Esophagus muscularis mucosa (tissue), 4 donors: ENCODE measurements around the gene APOL6. TPM values are rescaled to one million over a fixed set of nuclear protein-coding genes. Genes with fewer than 3 reads are reported as not detected.

Experiments
- DNase-seq: peaks from one replicate; pipeline ENCODE4 v3.0.0-alpha.2; 2017; ENCODE audit errors: extremely low spot score
- H3K27ac ChIP-seq, 4 donors: fragments of 200-600 bp; sonication (generic); replicated peaks in 1 of 4; 1 replicate in 3 of 4; 2 replicates in 1 of 4; pipeline ENCODE4 v1.5.1; 2016 to 2019; ENCODE audit warnings: mild to moderate bottlenecking in 1 of 4
- H3K27me3 ChIP-seq, 4 donors: fragments of 200-600 bp; sonication (generic); one replicate each; pipeline versions ENCODE4 v1.5.1 to v1.6.0; 2016 to 2019
- H3K36me3 ChIP-seq, 4 donors: fragments of 200-600 bp; sonication (generic); one replicate each; pipeline ENCODE4 v1.5.1; 2016 to 2019
- H3K4me1 ChIP-seq, 4 donors: fragments of 200-600 bp; sonication (generic); one replicate each; pipeline ENCODE4 v1.5.1; 2016 to 2019
- H3K4me3 ChIP-seq, 4 donors: fragments of 200-600 bp; sonication (generic); 1 replicate in 2 of 4; 2 replicates in 2 of 4; pipeline ENCODE4 v1.5.1; 2016 to 2019; ENCODE audit warnings: mild to moderate bottlenecking in 4 of 4, moderate library complexity in 1 of 4
- H3K9me3 ChIP-seq, 4 donors: fragments of 200-600 bp; sonication (generic); 1 replicate in 3 of 4; 2 replicates in 1 of 4; pipeline ENCODE4 v1.5.1; 2016 to 2019
- CTCF ChIP-seq, 3 experiments: fragments of 200-600 bp in 2 of 3; fragments of 450-650 bp in 1 of 3; sonication (generic) in 2 of 3; IDR thresholded peaks; one replicate each; pipeline ENCODE4 v1.5.1; 2017 to 2019; ENCODE audit warnings: antibody characterized with exemption in 3 of 3, mild to moderate bottlenecking in 2 of 3, moderate library complexity in 1 of 3
- EP300 ChIP-seq: sonication (generic); formaldehyde crosslinking; IDR thresholded peaks from one replicate; pipeline ENCODE4 v1.6.1; 2017; ENCODE audit warnings: antibody characterized with exemption
- POLR2A ChIP-seq: fragments of 450-650 bp; IDR thresholded peaks from one replicate; pipeline ENCODE4 v1.6.1; 2017; ENCODE audit warnings: antibody characterized with exemption, moderate library complexity, mild to moderate bottlenecking, low read depth
- POLR2AphosphoS5 ChIP-seq, 2 donors: sonication (generic); formaldehyde crosslinking; IDR thresholded peaks; one replicate each; pipeline ENCODE4 v1.6.1; 2017; ENCODE audit warnings: antibody characterized with exemption in 2 of 2
- WGBS: methylation state at CpG from one replicate; pipeline ENCODE4 v1.1.5; 2018; 5-methylcytosine and 5-hydroxymethylcytosine counted together
- intact Hi-C: fragments of 100-400 bp; cut with DNase I; formaldehyde crosslinking; loops from one replicate; pipeline ENCODE4 v1.15.1; 2023
- total RNA-seq, 4 donors: library from RNA; depleted of rRNA; stranded (reverse); fragments of >200 nt; gene quantifications; one replicate each; pipeline versions ENCODE4 v1.1.0 to v1.2.1, GENCODE V29; 2016

APOL6 gene
- total RNA-seq, 4 donors from 2014 or later: 10.1 to 21.0 (median 12.1) TPM

GRCh38 chr22:35611891-35612576 lies 36.2 kb upstream of the APOL6 start:
- TF ChIP-seq CTCF (IDR thresholded peaks at IDR 0.05) (no peak), POLR2A (no peak), POLR2AphosphoS5 (IDR thresholded peaks at IDR 0.05) (no peak), EP300 (no peak)
- Histone ChIP-seq H3K9me3 (no peaks in the 10 kb centered on the region), H3K4me1 (peaks cover 1 to 24% (median 14%) of the 10 kb centered on the region in 4 donors), H3K36me3 (peaks cover 0 to 42% (median 0%) of the 10 kb centered on the region in 4 donors), H3K4me3 (no peak overlapping the region), H3K27me3 (no peaks in the 10 kb centered on the region), H3K27ac (no peak overlapping the region)
- intact Hi-C loops: no loop called here
- 79% methylated on average over 8 of the region's 8 CpGs for WGBS
- no peak for DNase-seq

GRCh38 chr22:35612903-35613302 lies 35.3 kb upstream of the APOL6 start:
- Histone ChIP-seq H3K4me1 (peaks cover 0 to 17% (median 16%) of the 10 kb centered on the region in 4 donors), H3K27ac (no peak overlapping the region), H3K27me3 (no peaks in the 10 kb centered on the region), H3K4me3 (no peak overlapping the region), H3K9me3 (no peaks in the 10 kb centered on the region), H3K36me3 (peaks cover 0 to 38% (median 0%) of the 10 kb centered on the region in 4 donors)
- WGBS: 75% methylated on average over 12 of the region's 12 CpGs
- intact Hi-C loops: no loop called here
- TF ChIP-seq CTCF (IDR thresholded peaks at IDR 0.05) (no peak), POLR2A (no peak), POLR2AphosphoS5 (IDR thresholded peaks at IDR 0.05) (no peak), EP300 (no peak)
- DNase-seq: no peak

GRCh38 chr22:35614404-35614803 lies 33.8 kb upstream of the APOL6 start:
- no peaks in the 10 kb centered on the region for H3K9me3 ChIP-seq
- peaks cover 0 to 19% (median 15%) of the 10 kb centered on the region in 4 donors for H3K4me1 ChIP-seq
- intact Hi-C loops: no loop called here
- no peak overlapping the region for H3K27ac ChIP-seq
- H3K4me3 ChIP-seq: no peak overlapping the region
- 100% methylated on average over 2 of the region's 2 CpGs for WGBS
- no peaks in the 10 kb centered on the region for H3K27me3 ChIP-seq
- TF ChIP-seq POLR2AphosphoS5 (IDR thresholded peaks at IDR 0.05) (no peak), POLR2A (no peak), EP300 (no peak), CTCF (IDR thresholded peaks at IDR 0.05) (no peak)
- DNase-seq: no peak
- peaks cover 0 to 34% (median 0%) of the 10 kb centered on the region in 4 donors for H3K36me3 ChIP-seq

- WGBS: 76% methylated on average over 5 of the region's 6 CpGs
- Histone ChIP-seq H3K9me3 (no peaks in the 10 kb centered on the region), H3K4me1 (peaks cover under 1 to 27% (median 18%) of the 10 kb centered on the region in 4 donors), H3K27me3 (no peaks in the 10 kb centered on the region), H3K36me3 (peaks cover 0 to 27% (median 0%) of the 10 kb centered on the region in 4 donors), H3K27ac (no peak overlapping the region), H3K4me3 (no peak overlapping the region)
- no peak for DNase-seq
- intact Hi-C loops: no loop called here
- TF ChIP-seq POLR2A: no peak
- no peak for TF ChIP-seq POLR2AphosphoS5 (IDR thresholded peaks at IDR 0.05)
- TF ChIP-seq CTCF (IDR thresholded peaks at IDR 0.05): no peak
- no peak for TF ChIP-seq EP300
These were observed 33.1 kb upstream of the APOL6 start for GRCh38 chr22:35615156-35615555.

GRCh38 chr22:35616043-35616442 lies 32.2 kb upstream of the APOL6 start:
- intact Hi-C loops: no loop called here
- Histone ChIP-seq H3K4me1 (peaks cover 9 to 35% (median 24%) of the 10 kb centered on the region in 4 donors), H3K27me3 (no peaks in the 10 kb centered on the region), H3K27ac (no peak overlapping the region), H3K9me3 (no peaks in the 10 kb centered on the region), H3K36me3 (peaks cover 0 to 19% (median 0%) of the 10 kb centered on the region in 4 donors), H3K4me3 (no peak overlapping the region)
- TF ChIP-seq EP300 (no peak), CTCF (IDR thresholded peaks at IDR 0.05) (no peak), POLR2AphosphoS5 (IDR thresholded peaks at IDR 0.05) (no peak)
- no peak for DNase-seq
- 74% methylated on average over 7 of the region's 7 CpGs for WGBS
